GM04504 (cell line): ENCODE measurements around the gene CD34.
"Not testable (repeated sequence)": the region's sequence is repeated elsewhere in the genome, so short reads cannot be mapped to it uniquely, and the experiment has no call there.

Experiments
- DNase-seq: peaks from one replicate; pipeline ENCODE4 v3.0.0-alpha.2; 2012; ENCODE audit warnings: low read depth

Gene CD34

DNA sequence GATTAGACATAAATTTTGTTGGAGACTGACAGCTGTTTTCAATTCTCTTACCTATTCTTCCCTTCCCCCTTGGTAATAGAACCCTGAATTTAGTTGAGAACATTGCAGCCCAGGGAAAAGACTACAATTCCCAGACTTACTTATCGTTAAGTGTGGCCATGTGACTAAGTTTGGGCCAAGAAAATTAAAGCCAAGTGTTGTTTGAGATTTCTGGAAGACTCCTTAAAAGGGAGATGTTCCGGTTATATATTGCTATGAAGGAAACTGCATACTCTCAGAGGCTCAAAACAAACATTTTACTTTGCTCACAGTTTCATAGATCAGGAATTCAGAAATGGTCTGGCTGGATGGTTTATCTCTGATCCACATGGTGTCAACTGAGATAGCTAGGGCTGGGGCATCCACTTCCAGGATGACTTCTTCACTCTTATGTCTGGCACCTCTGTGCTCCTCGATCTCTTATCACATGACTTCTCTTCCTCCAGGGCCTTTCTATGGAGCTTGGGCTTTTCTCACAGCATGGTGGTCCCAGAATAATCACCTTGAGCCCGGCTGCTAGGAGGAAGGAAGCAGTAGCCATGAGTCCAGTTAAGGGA is 22.4 kb upstream of the CD34 start:
- no peak for DNase-seq

DNA sequence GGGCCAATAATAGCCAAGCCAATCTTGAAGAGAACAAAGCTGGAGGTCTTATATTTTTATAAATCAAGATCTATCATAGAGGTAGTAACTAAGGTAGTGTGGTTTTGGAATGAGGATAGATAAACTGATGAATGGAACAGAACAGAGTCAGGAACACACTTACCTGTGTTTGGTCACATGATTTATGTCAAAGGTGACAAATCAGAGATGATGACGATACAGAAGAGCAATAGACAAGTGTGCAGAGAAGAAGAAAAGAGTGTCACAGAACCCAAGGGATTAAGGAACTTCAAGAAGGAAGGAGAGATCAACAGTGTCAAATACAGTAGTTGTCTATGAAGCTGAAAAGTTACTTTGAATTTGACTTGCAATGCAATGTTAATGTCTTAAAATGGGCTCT is 16.1 kb upstream of the CD34 start:
- DNase-seq = no peak

DNA sequence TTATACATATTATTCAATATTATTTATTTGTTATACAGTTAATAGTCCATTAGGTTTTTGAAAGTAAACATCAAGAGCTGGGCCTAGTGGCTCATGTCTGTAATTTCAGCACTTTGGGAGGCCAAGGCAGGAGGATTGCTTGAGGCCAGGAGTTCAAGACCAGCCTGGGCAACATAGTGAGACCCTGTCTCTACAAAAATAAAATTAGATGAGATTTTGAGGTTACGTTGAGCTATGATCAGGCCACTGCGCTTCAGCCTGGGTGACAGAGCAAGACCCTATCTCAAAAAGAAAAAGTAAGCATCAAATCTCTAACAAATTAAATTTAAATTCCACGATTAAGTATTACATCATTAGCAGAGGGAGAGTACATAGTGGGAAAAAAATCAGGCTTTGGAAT is 15.0 kb upstream of the CD34 start:
- not testable (repeated sequence) for DNase-seq

DNA sequence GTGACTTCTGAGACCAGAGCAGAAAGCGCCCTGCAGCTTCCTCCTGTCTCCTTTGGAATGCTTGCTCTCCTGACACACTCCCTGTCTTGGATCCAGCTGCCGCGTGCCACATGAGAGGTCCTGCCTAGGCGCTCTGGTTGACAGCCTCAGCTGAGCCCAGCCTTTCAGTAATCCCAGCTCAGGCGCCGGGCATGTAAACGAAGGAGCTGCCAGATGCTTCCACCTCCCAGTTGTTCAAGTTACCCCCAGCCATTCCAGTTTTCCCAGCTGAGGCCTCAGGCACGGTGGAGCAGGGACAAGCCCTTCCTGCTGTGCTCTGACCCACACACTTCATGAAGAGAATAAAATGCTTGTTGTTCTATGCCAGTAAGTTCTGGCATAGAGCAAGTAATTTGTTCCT is 14.3 kb upstream of the CD34 start:
- peak; percentile 52 for DNase-seq

DNA sequence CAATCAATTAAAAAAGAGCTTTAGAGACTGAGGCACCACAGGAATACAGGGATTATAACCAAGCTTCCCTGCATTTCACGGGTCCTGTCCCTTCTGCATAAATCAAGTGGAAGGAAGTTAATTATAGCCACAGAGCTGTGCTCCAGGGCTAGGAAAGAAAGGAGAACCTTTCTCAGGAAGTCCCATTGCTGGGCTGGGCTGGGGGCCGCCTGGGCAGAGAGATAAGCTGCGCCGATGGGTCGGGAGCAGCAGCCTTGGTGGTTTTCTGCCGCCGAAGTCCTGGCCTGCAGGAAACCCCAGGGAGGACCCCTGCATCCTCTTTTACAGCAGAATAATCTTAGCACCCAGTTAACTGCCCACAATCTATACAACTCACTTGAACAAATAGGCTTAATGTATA is 12.6 kb upstream of the CD34 start:
- no peak for DNase-seq

DNA sequence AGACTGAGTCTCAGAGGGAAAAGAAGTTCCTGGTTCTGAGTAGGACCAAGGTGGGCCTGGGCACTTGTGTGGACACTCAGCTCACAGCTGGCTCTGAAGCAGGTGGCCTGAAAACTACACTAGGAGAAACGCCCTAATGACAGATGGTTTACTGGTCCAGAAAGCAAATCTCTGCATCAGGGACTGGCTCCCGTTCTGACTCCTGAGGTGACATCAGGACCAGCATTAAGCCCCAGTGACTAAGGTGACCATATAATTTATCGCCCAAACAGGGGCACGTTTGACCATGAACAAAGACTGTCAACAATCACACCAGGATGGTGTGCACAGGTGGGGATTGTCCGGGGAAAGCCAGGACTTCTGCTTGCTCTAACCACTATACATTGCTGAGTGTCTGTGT is 12.2 kb upstream of the CD34 start:
- DNase-seq = no peak

DNA sequence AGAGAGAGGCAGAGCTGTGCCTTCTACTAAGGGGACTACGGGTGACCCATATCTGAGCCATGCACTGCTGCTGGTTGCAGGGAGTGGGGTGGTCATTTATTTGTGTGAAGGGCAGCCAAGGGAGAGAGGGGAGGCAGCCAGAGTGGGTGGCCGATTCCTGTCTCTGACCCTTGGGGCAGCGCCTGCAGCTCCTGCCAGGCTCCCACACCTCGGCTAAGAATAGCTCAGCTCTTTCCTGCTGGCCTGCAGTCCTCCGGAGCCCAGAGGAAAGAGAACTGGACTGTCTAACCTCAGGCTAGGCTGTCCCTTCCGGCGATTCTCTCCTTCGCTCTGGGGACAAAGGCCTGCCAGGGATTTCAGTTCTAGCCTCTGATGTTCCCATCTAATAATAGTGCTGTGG is 11.6 kb upstream of the CD34 start:
- no peak for DNase-seq

DNA sequence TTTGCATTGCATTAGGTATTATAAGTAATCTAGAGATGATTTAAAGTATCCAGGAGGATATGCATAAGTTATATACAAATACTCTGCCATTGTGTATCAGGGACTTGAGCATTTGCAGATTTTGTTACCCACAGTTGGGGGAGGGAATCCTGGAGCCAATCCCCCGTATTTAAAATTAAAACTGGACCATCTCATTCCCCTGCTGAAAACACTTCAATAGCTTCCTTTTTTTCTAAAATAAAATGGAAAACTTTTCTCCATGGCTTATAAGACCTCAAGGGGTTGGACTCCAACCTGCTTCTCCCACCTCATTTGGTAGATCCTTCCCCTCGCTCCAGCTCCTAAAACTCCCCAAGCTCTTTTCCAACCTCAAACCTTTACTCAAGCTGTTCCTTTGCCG is 10.4 kb upstream of the CD34 start:
- DNase-seq = no peak

DNA sequence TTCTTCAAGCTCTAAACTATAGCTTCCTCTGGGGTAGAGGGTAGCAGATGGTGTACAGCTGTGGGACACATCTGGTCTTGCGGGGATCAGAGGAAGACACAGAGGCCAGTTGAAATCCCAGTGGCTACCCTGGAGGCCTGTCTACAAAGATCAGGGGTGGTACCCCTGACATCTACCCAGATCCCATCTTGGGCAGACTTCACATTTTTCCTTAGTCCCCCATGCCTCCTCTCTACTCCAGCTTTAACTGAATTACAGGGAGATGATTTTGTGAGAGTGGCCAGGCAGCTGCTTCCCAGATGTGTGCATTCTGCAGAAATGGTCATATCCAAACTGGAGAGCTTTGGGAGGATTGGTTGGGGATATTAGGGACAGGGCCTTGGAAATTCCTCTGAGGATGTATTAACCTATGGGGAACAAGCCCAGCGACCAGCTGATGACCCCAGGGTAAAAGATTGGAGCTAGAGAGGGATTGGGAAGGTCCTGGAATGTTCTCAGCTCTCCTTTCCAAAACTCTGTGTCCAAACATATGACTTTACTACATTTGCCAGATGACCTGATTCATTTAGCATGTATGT is 9.6 kb upstream of the CD34 start:
- DNase-seq = peak; percentile 23

DNA sequence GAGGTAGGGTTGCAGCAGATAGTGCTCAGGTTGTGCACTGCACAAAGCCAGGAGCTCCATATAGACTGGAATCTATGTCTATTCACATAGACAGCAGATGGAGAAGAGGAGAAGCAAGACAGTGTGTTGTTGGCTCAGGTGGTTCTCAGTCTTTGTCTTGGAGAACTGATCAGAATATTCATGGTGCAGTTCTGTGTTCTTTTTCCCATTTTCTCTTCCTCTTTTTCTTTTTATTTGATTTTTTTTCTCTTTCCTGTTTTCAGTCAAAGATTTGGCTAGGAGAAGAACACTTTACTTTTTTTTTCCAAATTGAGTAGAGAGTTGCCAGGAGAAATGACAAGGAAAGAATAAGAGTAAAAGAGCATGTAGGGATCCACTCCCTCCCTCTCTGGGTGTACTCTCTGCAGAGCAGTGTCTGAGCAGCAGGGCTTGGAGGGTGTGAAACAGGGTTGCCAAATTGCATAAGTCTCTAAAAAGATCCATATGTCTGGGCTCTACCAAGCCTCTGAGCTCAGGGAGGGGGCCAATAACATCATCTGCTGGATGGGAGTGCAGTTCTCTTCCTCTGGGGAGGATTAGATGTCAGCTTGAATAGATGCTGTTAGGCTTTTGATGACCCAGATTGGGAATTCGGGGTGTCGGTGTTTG is 8.7 kb upstream of the CD34 start:
- peak; percentile 50 for DNase-seq

DNA sequence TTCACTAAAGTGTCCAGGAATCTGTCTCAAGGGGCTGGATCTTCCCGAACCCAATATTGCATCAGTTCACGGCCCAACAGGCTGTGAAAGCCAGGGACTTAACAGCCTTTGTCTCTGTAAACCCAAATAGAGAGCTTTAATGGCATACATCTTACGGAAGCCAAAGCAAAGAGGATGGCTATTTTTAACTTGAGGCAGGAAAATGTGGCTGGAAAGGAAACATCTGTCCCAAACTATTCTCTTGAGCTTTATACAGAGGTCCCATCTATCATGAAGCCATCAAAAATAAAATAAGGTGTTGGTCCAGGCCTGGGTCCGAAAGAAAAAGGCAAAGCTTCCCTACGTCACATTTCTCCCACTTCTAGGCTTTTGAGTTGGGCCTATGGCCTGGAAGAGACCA is 7.7 kb upstream of the CD34 start:
- DNase-seq = no peak

DNA sequence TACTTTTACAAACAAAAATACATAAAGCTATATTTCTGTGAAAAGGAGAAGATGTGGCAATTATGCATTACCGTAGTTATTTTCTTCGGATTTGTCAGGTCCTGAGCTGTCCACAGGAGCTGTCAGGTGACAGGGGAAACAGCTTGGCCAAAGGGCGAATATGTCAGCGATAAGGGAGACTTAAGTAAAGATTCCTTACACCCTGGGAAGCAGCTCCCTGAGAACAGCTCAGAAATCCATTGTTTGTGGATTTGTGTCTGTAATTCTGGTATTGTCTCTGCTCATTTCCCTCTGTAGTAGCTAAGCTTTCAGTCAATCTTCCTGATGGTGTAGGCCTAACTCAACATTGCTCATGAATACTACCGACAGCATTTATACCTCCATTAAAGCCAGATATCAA is 7.1 kb upstream of the CD34 start:
- no peak for DNase-seq

DNA sequence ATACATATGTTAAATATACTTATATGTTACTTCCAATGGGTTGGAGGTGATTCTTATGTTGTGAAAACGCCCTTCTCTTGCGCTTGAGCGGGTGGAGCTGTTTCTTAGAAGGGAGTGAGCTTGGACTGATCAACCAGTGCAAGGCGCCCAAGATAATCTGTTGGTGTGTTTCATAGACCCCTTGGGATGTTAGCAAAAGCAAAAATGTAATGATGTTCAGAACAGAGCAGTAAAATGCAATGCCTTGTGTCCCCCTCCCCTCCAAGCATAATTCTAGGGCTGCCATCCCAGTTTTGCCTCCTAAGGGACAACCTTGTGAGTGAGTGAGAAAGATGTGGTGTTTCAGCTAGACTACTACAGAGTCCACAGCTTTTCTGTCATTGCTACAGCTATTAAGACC is 6.2 kb upstream of the CD34 start:
- DNase-seq = no peak

DNA sequence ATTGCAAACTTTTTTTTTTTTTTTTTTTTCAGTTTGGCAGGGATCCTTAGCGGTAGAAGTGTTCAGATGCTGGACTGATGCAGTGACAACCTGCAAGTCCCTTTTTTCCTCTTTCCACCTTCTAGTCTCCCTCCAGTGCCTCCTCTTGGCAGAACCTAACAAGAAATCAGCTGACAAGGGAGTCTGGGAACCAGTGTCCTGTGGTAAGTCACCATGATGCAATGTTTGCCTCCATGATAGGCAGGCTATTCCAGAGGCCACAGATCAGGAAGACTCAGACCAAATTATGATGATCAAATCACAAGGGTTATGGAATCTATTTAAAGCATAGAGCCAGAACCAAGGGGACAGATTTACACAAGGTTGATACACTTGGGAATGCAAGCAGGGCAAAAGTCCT is 3.0 kb upstream of the CD34 start:
- DNase-seq = no peak

DNA sequence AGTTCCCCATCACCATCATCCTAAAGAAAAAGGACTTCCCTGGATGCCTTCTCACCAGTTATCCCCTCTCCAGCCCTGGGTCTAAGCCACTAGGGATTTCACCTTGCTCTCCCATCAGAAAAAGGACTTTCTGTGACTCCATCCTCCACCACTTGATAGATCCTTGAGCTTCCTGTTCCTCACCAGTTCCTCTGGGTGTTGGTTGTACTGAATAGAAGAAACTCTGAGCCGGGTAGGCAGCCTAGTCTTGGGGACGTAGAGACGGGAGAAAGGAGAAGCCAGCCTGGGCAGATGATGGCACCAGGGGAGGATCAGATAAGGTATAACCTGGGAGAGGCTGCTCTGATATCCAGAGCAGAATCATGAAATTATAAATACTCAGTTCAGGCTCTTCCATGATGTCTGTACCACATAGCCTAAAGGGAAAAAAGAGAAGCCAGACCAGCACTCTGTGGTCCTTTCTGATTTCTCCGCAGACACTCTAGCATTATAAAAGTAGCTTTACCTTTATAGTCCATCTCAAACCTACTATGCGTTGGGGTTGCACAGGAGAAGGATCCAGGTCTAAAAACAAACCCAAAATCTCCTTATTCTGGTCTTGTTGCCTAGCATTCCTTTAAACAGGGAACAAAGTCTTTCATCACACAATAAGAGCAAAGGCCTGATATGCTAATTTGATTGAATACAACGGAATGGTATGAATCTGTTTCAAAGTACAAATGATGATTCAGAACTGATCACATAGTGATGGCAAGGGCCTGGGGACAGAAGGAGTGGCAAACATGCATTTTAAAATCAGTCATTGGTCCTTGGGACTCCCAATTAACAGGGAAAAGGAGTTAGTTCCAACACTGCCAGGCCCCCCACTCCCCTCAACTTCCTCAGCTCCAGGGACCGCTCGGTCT is 1.2 kb upstream of the CD34 start:
- no peak for DNase-seq

DNA sequence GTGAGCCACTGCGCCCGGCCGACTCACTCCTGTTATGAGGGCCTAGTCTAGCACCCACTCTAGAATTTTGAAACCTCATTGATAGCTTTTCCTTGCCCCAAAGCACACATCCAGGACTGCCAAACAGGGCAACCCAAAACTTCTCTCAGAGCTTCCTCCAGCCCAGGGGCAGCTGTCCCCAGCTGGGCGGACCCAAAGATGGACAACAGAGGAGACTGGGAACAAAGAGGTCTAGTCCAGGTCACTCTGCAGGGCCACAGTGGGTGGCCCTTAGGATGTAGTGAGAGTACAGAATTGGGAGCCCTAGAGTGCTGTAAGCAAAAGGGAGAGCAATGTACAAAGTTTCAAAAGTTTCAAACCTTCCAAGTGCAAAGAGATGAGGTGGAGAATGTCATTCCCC is 1.2 kb downstream of the CD34 start:
- DNase-seq = no peak

DNA sequence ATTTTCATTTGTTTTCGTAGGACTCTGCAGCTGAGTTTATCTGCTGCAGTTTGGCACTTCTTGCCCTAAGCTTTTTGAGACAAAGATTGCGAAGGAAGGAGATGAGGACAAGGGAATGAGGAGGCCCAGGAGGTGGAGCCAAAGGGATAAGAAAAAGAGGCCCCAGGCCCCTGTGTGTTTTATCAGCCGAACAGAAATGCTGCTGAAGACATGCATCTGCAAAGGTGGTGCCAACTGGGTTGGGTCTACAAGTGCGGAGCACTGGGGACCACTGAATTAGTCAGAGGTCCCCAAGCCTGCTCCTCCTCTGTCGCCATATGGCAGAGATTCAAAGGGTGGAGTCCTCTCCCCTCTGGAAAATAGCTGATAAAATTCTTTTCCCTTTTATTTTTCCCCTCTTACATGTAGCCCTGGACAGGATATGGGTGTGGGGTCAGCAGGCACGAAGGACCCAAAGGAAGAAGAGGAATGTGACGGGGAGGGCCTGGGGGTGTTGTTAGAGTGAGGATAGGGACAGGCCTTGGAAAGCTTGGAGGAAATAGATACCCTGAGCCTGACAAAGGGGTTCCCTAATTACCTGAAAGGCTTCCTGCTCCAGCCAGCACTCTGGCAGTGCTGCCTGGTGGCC is 2.7 kb downstream of the CD34 start:
- DNase-seq = no peak

DNA sequence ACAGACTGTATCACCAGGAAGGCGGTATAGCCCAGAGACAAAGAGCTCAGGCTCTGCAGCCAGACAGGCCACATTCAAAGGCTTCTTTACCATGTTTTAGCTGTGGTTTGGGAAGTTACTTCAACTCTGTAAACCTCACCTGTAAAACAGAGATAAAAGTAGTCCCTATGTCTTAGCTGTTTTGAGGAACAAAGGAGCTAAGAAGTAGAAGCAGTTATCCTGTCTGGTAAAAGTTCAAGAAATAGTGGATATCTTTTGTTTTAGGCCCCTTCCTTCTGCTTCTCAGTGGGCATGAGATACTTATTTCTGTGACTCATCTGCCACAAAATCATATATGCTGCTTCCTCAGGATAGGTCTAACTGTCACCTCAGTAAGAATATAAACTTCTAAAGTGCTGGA is 6.5 kb downstream of the CD34 start:
- DNase-seq = no peak

DNA sequence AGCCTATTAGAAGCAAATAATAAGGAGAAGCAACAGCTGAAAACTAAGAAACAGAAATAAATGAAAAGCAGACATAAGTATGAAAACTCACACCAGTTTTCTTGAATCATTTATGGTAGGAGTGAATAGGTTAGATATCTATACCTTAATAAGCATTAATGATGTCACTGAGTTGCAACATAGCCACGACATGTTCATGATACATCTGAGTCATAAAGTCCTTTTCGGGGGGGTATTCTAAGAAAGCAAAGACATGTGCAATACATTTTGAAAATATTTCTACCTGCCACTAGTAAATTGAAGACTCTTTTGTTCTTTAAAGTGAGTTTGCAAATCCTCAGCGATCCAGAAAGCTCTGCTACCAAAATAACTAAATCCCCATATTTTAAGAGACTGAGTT is 7.2 kb downstream of the CD34 start:
- no peak for DNase-seq

DNA sequence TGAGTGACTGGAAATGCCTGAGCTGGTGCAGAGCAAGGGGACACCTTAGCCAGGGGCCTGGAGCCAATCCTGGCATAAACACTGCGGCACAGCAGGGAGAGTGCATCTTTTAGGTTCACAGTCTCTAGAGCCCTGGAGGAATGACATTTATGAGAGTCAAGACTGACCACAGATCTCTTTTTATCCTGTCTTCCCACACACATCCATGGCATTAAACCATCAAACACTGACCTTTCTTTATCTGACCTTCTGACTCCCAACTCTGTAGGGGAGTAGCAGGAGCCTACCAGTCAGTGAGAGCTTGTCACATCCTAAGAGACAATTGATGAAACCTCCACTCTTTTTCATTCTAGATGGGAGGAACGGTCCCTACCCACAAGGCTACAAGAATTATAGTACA is 7.9 kb downstream of the CD34 start:
- DNase-seq = no peak

DNA sequence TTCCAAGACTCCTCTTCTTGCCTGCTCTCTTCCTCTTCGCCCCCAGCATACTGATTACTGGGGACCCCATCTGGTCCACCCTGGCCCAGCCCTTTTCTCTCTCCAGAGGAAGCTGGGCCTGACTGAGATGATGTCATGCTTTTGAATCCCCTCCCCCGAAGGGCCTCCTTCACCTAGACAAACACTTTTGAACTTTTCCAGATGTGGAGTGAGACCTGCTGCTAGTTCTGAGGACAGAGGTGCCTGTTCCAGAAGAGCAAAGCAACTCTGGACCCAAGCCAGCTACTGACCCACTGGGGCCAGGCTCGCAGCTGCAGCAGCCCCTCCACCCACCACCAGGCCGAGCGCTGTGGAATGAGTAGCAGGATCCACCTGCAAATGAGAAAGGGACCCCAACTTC is 8.4 kb downstream of the CD34 start:
- no peak for DNase-seq

DNA sequence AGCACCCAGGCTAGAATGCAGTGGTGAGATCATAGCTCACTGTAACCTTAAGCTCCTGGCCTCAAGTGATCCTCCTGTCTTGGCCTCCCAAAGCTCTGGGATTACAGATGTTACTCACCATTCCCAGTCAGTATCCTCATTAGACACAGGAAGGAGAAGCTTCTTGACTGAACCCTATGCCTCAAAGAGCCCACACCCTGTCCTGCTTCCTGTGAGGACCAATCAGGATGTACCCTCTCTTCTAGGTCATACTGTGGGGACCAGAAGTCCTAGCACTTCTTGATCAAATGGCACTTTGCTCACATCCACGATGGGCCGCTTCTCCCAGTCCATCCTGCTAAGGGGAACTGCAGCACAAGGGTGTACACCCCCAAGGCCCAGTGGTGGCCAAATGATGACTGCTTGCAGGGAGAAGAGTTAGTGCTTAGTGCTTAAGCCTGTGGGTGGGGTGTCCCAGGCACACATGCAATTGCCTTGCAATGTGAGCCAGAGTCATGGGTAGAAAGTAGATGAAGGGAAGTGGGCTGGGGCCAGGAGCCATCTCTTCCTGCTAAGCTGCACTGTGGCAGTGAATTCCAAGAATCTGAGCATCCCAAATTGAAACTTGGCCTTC is 9.8 kb downstream of the CD34 start:
- no peak for DNase-seq
